ENCODE measurements around the gene SEMA7A.

Gene SEMA7A

DNA sequence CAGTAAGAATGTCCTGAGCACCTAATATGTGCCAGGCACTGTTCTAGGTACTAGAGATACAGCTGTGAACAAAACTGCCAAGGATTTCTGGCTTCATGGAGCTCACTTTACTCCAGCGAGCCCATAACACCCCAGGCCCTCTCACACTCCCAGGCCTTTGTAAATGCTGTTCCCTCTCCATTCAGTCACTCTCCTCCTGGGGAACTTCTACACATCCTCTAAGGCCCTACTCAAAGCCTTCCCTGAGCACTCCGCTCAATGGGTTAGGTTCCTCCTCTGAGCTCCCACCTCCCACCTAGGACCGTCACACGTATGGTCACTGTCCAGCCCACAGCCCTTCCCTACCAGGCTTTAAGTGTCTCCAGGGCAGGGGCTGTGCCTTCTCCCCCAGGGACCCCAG is 27.2 kb downstream of the SEMA7A start:
- TF ChIP-seq GATA3 (IDR thresholded peaks at IDR 0.05; ENCODE audit: low read depth, low read length) (no peak), GATA2 (IDR thresholded peaks at IDR 0.05; ENCODE audit: low read depth, low read length) (no peak)

DNA sequence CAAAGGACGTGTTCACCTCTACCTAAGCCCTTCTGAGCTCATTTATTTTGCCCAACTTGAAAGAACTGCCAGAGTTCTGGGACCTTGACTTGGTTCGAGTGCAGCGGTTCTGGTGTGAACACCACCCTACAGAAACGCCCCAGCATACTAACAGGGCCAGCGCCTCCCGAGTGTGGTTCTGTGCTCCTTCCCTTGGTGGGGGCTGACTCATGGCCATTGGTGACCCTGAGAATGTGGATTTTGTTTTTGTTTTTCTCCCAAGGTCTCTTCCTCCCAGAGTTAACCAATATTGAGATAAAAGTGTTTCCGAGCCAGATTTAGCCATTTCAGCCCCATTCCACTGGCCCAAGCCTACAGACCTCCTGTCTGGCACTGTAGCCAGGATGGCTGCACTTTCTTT is 27.9 kb downstream of the SEMA7A start:
- TF ChIP-seq GATA3 (IDR thresholded peaks at IDR 0.05; ENCODE audit: low read depth, low read length) (no peak), GATA2 (IDR thresholded peaks at IDR 0.05; ENCODE audit: low read depth, low read length) (no peak)

GRCh38 chr15:74403991-74404563 is 29.7 kb downstream of the SEMA7A start:
- no peak for TF ChIP-seq GATA3 (IDR thresholded peaks at IDR 0.05; ENCODE audit: low read depth, low read length)
- no peak for TF ChIP-seq GATA2 (IDR thresholded peaks at IDR 0.05; ENCODE audit: low read depth, low read length)

DNA sequence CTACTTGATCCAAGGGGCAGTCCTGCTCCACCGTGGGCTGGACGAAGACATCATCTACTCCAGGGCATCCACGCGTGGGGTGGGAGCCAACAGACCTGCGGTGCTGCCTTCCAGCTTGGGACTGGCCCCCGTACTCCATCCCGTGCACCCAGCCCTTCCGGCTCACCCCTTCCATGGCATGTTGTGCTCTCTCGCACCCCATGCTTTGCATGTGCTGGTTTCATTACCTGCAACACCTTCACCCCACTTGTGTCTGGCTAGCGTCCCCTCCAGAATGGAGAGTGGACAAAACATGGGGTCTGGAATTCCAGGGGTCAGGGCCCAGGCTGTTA is 30.2 kb downstream of the SEMA7A start:
- no peak for TF ChIP-seq GATA3 (IDR thresholded peaks at IDR 0.05; ENCODE audit: low read depth, low read length)
- TF ChIP-seq GATA2 (IDR thresholded peaks at IDR 0.05; ENCODE audit: low read depth, low read length) = no peak

DNA sequence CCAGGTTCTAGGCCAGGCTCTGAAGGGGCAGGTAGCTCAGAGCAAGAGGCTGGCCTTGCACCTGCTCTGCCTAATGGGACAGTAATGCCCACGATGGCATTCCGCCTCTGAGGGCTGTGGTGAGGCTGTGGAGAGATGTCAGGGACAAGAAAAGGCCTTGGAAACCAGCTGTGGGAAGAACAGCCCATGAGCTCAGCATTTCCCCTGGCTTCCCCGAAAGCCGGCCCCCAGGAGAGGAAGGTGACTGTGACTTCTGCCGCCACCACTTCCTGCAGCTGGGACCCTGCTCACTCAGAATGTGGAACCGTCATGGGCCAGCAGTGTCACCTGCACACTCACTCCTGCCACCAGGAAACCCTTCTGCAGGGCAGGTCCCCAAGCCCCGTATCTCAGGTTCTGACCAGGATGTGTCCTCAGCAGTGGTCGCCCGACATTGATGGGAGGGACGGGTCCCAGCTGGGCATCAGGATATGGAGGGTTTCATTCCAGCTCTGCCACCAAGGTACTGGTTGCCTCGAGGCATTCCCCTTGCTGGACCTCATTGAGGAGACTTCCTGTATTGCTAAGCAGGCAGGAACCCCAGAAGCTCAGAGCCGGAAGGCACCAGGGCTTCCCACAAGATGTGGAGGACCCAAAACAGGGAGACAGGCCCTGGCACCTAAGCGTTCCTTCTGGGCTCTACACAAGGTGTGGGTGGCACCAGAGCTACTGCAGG is 30.7 kb downstream of the SEMA7A start:
- TF ChIP-seq GATA2 (IDR thresholded peaks at IDR 0.05; ENCODE audit: low read depth, low read length) (no peak), GATA3 (IDR thresholded peaks at IDR 0.05; ENCODE audit: low read depth, low read length) (no peak)

GRCh38 chr15:74402337-74402841 is 31.4 kb downstream of the SEMA7A start:
- TF ChIP-seq GATA3 (IDR thresholded peaks at IDR 0.05; ENCODE audit: low read depth, low read length) (no peak), GATA2 (IDR thresholded peaks at IDR 0.05; ENCODE audit: low read depth, low read length) (no peak)

GRCh38 chr15:74400915-74401757 is 32.6 kb downstream of the SEMA7A start:
- TF ChIP-seq GATA3 (IDR thresholded peaks at IDR 0.05; ENCODE audit: low read depth, low read length) (no peak), GATA2 (IDR thresholded peaks at IDR 0.05; ENCODE audit: low read depth, low read length) (no peak)

DNA sequence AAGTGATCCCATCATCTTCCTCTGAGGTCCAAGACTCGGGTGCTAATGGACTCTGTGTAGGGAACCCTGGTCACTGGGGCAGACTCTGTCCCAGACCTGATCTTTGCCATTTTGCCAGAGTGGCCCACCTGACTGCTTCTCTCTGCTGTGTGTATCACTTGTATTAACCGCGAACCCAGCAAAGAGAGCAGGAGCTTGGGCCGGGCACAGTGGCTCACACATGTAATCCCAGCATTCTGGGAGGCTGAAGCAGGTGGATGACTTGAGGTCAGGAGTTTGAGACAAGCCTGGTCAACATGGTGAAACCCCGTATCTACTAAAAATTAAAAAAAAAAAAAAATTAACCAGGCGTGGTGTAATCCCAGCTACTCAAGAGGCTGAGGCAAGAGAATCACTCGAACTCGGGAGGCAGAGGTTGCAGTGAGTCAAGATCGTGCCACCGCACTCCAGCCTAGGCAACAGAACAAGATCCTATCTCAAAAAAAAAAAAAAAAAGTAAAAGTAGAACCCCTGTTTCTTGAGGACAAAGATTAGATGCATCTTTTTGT is 33.4 kb downstream of the SEMA7A start:
- TF ChIP-seq GATA3 (IDR thresholded peaks at IDR 0.05; ENCODE audit: low read depth, low read length) = no peak
- TF ChIP-seq GATA2 (IDR thresholded peaks at IDR 0.05; ENCODE audit: low read depth, low read length) = no peak

DNA sequence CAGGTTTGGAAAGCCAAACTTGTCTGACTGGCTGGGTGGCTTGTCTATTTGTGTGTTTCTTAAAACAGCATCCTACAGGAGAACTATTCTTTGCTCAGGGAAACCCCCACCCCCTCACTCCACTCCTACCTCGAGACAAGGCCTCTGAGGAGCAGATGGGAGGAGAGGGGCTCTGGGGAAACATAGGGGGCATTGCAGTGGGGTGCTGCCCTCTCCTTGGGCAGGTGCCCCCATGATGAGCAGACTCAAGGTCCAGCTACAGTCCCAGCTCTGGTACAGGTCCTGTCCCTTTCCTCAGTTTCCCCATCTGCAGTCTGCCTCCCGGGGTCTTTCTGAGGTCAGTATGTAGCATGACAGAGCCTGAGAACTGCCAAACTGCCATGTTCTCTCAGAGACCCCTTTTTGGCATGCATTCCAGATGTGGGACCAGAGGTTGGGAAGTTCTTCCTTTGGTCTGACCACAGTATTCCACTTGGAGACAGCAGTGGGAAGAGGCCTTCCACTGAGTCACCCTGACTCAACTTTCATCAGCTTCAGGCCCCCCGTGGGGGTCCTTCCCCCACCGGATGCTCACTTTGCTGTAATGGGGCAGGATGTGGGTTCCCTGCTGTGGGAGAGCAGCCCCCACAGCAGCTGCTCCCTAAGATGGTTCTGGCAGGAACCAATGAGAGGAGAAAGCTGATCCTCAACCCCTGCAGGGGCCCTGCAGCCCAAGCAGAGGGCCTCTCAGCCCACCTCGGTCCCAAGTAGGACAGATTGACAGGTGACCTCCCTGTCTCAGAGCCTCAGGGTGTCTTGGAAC is 34.0 kb downstream of the SEMA7A start:
- no peak for TF ChIP-seq GATA2 (IDR thresholded peaks at IDR 0.05; ENCODE audit: low read depth, low read length)
- no peak for TF ChIP-seq GATA3 (IDR thresholded peaks at IDR 0.05; ENCODE audit: low read depth, low read length)

DNA sequence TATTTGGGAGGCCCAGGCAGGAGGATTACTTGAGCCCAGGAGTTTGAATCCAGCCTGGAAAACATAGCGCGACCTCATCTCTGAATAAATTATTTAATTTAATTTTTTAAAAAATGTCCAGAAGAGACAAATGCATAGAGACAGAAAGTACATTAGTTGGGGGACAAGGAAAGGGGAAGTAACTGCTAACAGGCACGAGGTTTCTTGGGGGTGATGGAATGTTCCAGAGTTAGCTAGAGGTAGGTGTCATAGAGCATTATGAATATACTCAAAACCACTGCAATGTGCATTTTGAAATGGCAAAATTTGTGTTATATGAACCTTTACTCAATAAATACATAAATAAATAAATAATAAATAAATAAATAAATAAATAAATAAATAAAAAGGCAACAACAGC is 34.7 kb downstream of the SEMA7A start:
- TF ChIP-seq GATA3 (IDR thresholded peaks at IDR 0.05; ENCODE audit: low read depth, low read length) (no peak), GATA2 (IDR thresholded peaks at IDR 0.05; ENCODE audit: low read depth, low read length) (no peak)

- no peak for TF ChIP-seq GATA2 (IDR thresholded peaks at IDR 0.05; ENCODE audit: low read depth, low read length)
- TF ChIP-seq GATA3 (IDR thresholded peaks at IDR 0.05; ENCODE audit: low read depth, low read length) = no peak
These were observed 35.6 kb downstream of the SEMA7A start for GRCh38 chr15:74398183-74398582.

- TF ChIP-seq GATA3 (IDR thresholded peaks at IDR 0.05; ENCODE audit: low read depth, low read length) (no peak), GATA2 (IDR thresholded peaks at IDR 0.05; ENCODE audit: low read depth, low read length) (no peak)
These were observed 36.3 kb downstream of the SEMA7A start for GRCh38 chr15:74397239-74398068.
